HG03039 (cell line): ENCODE measurements around the gene CCDC85A.
"Not testable (repeated sequence)": the region's sequence is repeated elsewhere in the genome, so short reads cannot be mapped to it uniquely, and the experiment has no call there.

Source experiments
- ATAC-seq: cut with Tn5 transposase; IDR thresholded peaks from one replicate; pipeline ENCODE4 v1.9.1; 2021; ENCODE audit warnings: mild to moderate bottlenecking, moderate library complexity; ENCODE audit not compliant: unreplicated experiment

The CCDC85A gene

GRCh38 chr2:56183643-56184499 lies at the start of gene CCDC85A:
CCDC85A (plus strand) TSS chr2:56183990; CDS start chr2:56184625, 635 bp downstream.
- ATAC-seq = peak; percentile 98

GRCh38 chr2:56134861-56135260 lies 48.9 kb upstream of the CCDC85A start:
- no peak for ATAC-seq

DNA sequence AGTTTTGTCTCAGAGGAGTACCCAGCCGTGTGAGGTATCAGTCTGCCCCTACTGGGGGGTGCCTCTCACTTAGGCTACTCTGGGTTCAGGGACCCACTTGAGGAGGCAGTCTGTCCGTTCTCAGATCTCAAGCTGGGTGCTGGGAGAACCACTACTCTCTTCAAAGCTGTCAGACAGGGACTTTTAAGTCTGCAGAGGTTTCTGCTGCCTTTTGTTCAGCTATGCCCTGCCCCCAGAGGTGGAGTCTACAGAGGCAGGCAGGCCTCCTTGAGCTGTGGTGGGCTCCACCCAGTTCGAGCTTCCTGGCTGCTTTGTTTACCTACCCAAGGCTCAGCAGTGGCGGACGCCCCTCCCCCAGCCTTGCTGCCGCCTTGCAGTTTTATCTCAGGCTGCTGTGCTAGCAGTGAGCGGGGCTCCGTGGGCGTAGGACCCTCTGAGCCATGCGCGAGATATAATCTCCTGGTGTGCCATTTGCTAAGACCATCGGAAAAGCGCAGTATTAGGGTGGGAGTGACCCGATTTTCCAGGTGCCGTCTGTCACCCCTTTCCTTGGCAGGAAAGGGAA lies 41.2 kb upstream of the CCDC85A start:
- not testable (repeated sequence) for ATAC-seq

DNA sequence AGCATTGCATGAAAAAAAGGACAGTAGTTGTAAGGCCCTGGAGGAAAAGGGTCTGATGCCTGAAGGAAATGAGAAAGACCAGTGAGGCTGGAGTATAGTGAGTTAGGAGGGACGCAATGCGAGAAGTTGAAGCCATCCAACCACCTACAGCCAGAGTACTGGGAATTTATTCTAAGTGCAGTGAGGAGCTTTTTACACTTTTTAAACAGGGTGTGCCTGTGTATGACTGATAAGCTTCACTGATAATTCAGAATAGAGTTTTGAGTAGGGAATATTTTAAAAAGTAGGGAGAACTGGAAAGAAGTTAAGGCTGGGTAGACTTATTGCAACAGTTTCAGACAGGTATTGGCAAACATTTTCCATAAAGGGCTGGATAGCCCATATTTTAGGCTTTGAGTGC lies 35.9 kb upstream of the CCDC85A start:
- no peak for ATAC-seq

- no peak for ATAC-seq
Observed at GRCh38 chr2:56148825-56149224, 35.0 kb upstream of the CCDC85A start.

DNA sequence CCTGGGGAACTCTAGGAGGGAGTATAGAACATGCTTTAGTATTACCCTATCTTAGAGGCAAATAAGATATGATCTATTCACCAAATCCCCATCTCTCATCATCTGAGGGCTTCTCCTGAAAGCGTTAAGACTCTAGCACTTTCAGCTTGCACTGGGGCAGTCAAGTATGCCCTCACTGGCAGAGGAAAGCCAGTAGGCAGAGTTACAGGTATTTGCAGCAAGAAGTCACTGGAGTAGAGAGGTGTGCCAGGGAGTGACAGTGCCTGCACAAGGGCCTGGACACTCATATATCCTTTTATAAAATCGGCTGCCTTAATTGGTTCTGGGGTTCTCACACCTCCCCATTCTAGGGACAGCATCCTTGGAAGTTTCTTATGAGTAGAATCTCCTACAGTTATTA lies 31.9 kb upstream of the CCDC85A start:
- no peak for ATAC-seq

DNA sequence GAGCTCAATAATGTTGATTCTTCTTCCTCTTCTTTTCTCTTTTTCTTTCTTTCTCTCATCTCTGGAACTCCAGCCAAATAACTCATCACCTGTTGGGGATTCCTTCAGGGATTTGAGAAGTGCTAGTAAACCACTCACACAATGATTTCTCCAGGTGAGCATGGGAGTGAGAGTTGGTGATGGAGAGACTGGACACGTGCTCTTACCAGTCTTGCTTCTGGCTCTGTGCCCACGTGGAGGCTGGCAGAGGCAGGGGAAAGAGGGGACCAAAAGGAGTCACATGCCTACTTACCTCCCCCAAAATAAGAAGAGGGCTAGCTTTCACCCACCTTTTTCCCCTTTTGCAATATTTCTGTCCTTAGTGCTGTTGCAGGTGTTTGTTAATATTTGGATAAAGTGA lies 28.6 kb upstream of the CCDC85A start:
- no peak for ATAC-seq

- not testable (repeated sequence) for ATAC-seq
Observed at GRCh38 chr2:56159875-56160274, 23.9 kb upstream of the CCDC85A start.

GRCh38 chr2:56167616-56168562 lies 15.9 kb upstream of the CCDC85A start:
- no peak for ATAC-seq

- ATAC-seq = no peak
Observed at GRCh38 chr2:56169521-56169920, 14.3 kb upstream of the CCDC85A start.

DNA sequence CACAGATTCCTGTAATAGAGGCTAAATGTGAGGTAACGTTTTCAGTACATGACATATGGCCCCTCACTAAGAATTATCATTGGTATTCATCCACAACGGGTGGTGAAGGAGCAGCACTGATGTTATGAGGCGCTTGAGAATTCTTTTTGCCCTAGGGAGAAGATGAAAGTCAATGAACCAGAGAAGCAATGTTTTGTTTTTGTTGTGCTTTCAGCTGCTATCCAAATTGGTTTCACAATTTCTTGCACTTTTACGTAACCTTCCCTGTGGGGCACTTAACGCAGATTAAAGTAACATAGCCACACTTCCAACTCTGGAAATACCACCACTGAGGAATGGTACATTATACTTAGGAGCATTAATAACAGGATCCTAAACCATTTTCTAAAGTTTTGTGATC lies 13.3 kb upstream of the CCDC85A start:
- ATAC-seq = no peak

GRCh38 chr2:56170988-56171387 lies 12.8 kb upstream of the CCDC85A start:
- ATAC-seq = no peak

GRCh38 chr2:56175779-56176178 lies 8.0 kb upstream of the CCDC85A start:
- ATAC-seq = no peak

- peak; percentile 83 for ATAC-seq
Observed at GRCh38 chr2:56177420-56178220, 6.2 kb upstream of the CCDC85A start.

DNA sequence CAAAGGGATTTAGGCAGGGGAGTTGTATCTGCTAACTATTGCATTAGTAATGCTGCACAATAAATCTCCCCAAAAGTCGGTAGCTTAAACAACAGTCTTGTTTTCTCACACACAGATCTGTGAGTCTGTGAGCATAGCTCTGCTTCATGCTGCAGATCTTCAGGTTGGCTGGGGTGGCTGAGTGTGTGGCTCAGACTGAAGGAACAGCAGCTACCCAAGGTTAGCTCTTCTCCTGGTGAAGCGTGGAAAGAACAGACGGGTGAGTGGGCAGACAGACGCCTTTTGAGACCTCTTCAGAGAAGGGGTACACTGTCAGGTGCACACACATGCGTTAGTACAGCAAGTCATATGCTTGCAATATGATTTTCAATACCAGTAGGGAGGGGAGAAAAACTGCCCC lies 3.9 kb upstream of the CCDC85A start:
- ATAC-seq = no peak

DNA sequence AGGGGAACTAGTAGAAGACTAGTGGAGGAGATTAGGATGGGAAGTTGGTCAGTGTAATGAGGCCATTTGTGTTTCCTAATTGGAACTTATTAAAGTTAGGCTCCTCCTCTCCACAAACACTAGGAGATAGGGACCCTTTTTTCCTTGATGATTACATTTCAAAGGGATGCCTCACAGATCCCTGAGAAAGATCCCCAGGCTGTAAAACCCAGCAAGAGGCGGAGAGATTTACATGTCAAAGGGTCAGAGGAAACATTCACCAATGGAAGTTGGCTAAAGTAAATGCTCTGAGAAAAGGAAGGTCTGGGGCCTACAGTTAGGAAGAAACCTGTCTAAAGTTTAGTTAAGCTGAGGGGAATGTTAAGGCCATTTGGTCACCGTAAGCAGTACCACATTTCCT lies 1.4 kb upstream of the CCDC85A start:
- no peak for ATAC-seq

- ATAC-seq = peak; percentile 14
Observed at GRCh38 chr2:56184500-56185011, 766 bp downstream of the CCDC85A start.

- ATAC-seq = no peak
Observed at GRCh38 chr2:56185101-56185581, 1.4 kb downstream of the CCDC85A start.

DNA sequence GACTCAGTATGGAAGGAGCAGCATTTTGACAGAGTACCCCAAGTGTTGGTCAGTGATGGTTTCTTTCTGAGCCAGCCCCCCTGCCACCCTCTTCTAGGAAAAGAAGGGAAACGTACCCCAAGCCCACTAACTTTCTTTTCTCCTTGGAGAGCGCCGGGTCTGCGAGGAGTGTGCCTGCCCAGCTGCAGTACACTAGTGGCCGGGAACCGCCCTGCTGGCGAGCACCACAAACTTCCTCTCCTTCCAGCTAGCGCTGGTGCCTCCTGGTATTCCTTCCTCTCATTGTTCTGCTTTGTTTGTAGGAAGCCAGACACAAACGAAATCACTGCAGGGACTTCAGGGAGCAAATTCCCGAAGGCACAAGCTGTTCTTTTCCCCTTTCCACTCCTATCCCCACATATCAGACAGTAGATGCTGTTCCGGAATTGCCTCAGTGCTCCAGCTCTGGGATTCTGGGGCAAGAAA lies 1.8 kb downstream of the CCDC85A start:
- no peak for ATAC-seq

DNA sequence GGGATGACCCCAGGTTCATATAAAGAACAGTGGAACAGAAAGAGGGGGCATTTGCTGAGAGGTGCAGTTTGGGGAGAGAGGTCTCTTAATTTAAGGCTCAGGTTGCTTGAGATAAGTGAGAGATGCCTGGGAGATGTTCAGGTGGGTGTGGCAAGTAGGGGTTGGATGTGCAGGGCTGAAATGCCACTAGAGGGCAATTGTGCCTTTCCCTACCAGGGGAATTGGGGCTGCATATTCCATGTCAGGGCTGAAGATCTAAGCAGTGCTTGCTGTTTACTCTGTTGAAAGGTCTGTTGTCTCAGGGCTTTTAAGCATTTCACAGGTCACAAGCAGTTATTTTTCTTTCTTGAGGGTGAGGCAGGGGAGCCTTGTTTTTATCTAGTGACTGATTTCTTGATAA lies 7.8 kb downstream of the CCDC85A start:
- no peak for ATAC-seq
